HepG2 (cell line): ENCODE measurements around the gene ZNF385B. TPM values are rescaled to one million over a fixed set of nuclear protein-coding genes. Genes with fewer than 3 reads are reported as not detected.

ENCODE experiments used
- ATAC-seq: fragments of 200-7000 bp; cut with Tn5 transposase; 3 replicates; pipeline ENCODE4 v1.9.1; 2020; ENCODE audit warnings: mild to moderate bottlenecking, moderate library complexity
- BruUV-seq: library from RNA; stranded (reverse); fragments of 400-500 nt; replicated peaks from 2 replicates; lab custom pipeline; 2021; lab: Mats Ljungman, UMichigan
- CTCF ChIA-PET: fragments of 300-600 bp; formaldehyde crosslinking; extraction: SDS; loops from one replicate; lab custom pipeline; 2021; ENCODE audit warnings: low total read pairs, inconsistent platforms, low intra/inter-chr PET ratio; lab: Yijun Ruan, JAX
- POLR2A ChIA-PET: fragments of 350-600 bp; sonication (Branson Sonifier 250); formaldehyde crosslinking; loops from one replicate; lab custom pipeline; 2020; ENCODE audit warnings: antibody characterized with exemption, inconsistent platforms; lab: Yijun Ruan, JAX
- DNase-seq: peaks from one replicate; pipeline ENCODE4 v3.0.0-alpha.2; 2015; ENCODE audit warnings: low spot score
- FAIRE-seq: peaks from 3 replicates; lab custom pipeline; 2011; peaks lifted over from hg19 to GRCh38; lab: Jason Lieb, UNC
- H2AFZ ChIP-seq: one replicate; pipeline ENCODE4 v1.6.1; 2011; ENCODE audit warnings: low read length, inconsistent platforms
- H3K27ac ChIP-seq: fragments of 300-600 bp; 3 replicates; pipeline ENCODE4 v1.8.0; 2011; ENCODE audit warnings: mixed run types, mild to moderate bottlenecking, mixed read lengths, low read length, inconsistent platforms; ENCODE audit not compliant: insufficient read depth; ENCODE audit errors: extremely low read length
- H3K27me3 ChIP-seq, 2 experiments: fragments of 200-600 bp in 1 of 2; 2 replicates in 1 of 2; 3 replicates in 1 of 2; pipeline versions ENCODE4 v1.6.0 to v1.8.0; 2011; ENCODE audit warnings: low read length in 2 of 2, mild to moderate bottlenecking in 2 of 2, moderate library complexity in 2 of 2, inconsistent platforms in 1 of 2; ENCODE audit not compliant: insufficient read depth in 2 of 2, control insufficient read depth in 1 of 2
- H3K36me3 ChIP-seq, 2 experiments: fragments of 200-600 bp in 1 of 2; replicated peaks in 1 of 2; 2 replicates in 1 of 2; 3 replicates in 1 of 2; pipeline versions ENCODE4 v1.5.1 to v1.8.0; 2011; ENCODE audit warnings: low read length in 2 of 2, inconsistent platforms in 1 of 2; ENCODE audit not compliant: insufficient read depth in 2 of 2, control insufficient read depth in 1 of 2
- H3K4me1 ChIP-seq: 2 replicates; pipeline ENCODE4 v1.5.1; 2012; ENCODE audit warnings: low read length, inconsistent platforms; ENCODE audit not compliant: insufficient read depth
- H3K4me2 ChIP-seq: 2 replicates; pipeline ENCODE4 v1.6.0; 2011; ENCODE audit warnings: low read depth, low read length, inconsistent platforms
- H3K4me3 ChIP-seq, 3 experiments: fragments of 200-600 bp in 1 of 3; sonication (generic), shearing (Covaris generic) in 1 of 3; replicated peaks in 1 of 3; 2 replicates each; pipeline ENCODE4 v1.5.1; 2011 to 2016; ENCODE audit warnings: low read length in 3 of 3, inconsistent platforms in 2 of 3, low read depth in 2 of 3, mild to moderate bottlenecking in 2 of 3, control low read depth in 1 of 3, mixed read lengths in 1 of 3; ENCODE audit not compliant: insufficient read depth in 1 of 3
- H3K79me2 ChIP-seq: one replicate; pipeline ENCODE4 v1.6.1; 2011; ENCODE audit warnings: low read length, inconsistent platforms; ENCODE audit not compliant: insufficient read depth
- H3K9ac ChIP-seq: 2 replicates; pipeline ENCODE4 v1.6.0; 2011; ENCODE audit warnings: mild to moderate bottlenecking, low read depth, low read length, inconsistent platforms; ENCODE audit not compliant: insufficient read depth
- H3K9me3 ChIP-seq: 2 replicates; pipeline ENCODE4 v1.5.1; 2012; ENCODE audit warnings: mild to moderate bottlenecking, low read length
- H4K20me1 ChIP-seq: 2 replicates; pipeline ENCODE4 v1.6.0; 2011; ENCODE audit warnings: inconsistent platforms, mild to moderate bottlenecking, low read length, moderate library complexity; ENCODE audit not compliant: insufficient read depth
- BHLHE40 ChIP-seq: IDR thresholded peaks from 2 replicates; pipeline ENCODE4 v1.6.1; 2011; ENCODE audit warnings: low read length, improper control_type of control experiment
- CEBPB ChIP-seq: IDR thresholded peaks from 2 replicates; pipeline ENCODE4 v1.6.1; 2011; ENCODE audit warnings: low read depth, low read length, improper control_type of control experiment, borderline replicate concordance
- HOXA3 ChIP-seq: sonication (generic); formaldehyde crosslinking; IDR thresholded peaks from 2 replicates; pipeline ENCODE4 v1.5.0; 2020; ENCODE audit warnings: missing genetic modification reagents
- KDM4B ChIP-seq: sonication (generic); formaldehyde crosslinking; IDR thresholded peaks from 2 replicates; pipeline ENCODE4 v1.4.0; 2020; ENCODE audit warnings: missing genetic modification reagents
- MIXL1 ChIP-seq: IDR thresholded peaks from 2 replicates; pipeline ENCODE4 v1.6.1; 2016
- TAF1 ChIP-seq: sonication (generic); formaldehyde crosslinking; IDR thresholded peaks from 2 replicates; pipeline ENCODE4 v1.4.0; 2020; ENCODE audit warnings: missing genetic modification reagents
- WGBS: methylation state at CpG from one replicate; pipeline ENCODE4 v1.1.6; 2017; ENCODE audit warnings: low lambda C conversion rate; 5-methylcytosine and 5-hydroxymethylcytosine counted together
- in situ Hi-C: cut with HindIII; loops from 2 replicates; pipeline ENCODE4 v1.10.0; 2017; ENCODE audit warnings: low pct_unique_long_range_greater_than_20kb; ENCODE audit not compliant: extremely low pct_ligation_motif_present
- intact Hi-C: fragments of 100-400 bp; cut with micrococcal nuclease; formaldehyde crosslinking; loops from one replicate; pipeline ENCODE4 v1.10.0; 2022; ENCODE audit not compliant: unreplicated experiment
- polyA plus RNA-seq, 8 experiments: library from polyadenylated mRNA; depleted of rRNA in 3 of 8; stranded (reverse) in 7 of 8; unstranded in 1 of 8; fragments of >200 nt; fragmentation: Illumina TruSeq in 4 of 8; extraction: Trizol in 4 of 8; gene quantifications; 2 replicates each; pipeline versions ENCODE4 v1.2.1 to v1.2.3, GENCODE V29; 2011 to 2016; ENCODE audit warnings: low read depth in 4 of 8, missing spikeins in 1 of 8, mixed read lengths in 1 of 8; ENCODE audit not compliant: insufficient read depth in 1 of 8
- total RNA-seq, 5 experiments: library from RNA; depleted of rRNA; stranded (reverse); fragments of >200 nt; fragmentation: Illumina TruSeq; extraction: Trizol; gene quantifications; 2 replicates each; pipeline ENCODE4 v1.2.3, GENCODE V29; 2016; ENCODE audit warnings: low read depth in 1 of 5

The ZNF385B gene
- total and polyA plus RNA-seq, 2 of the 13 experiments (the other 11 are each of a cell fraction or from before 2014, with no cell fraction given) = 3.3 to 6.7 TPM

GRCh38 chr2:179646173-179646769, 215.1 kb downstream of the ZNF385B start:
- Histone ChIP-seq H3K27me3 (no peaks in the 10 kb centered on the region), H3K79me2 (no peaks in the 10 kb centered on the region), H3K36me3 (no peaks in the 10 kb centered on the region), H3K4me1 (peaks cover 7% of the 10 kb centered on the region; the same call in 1 of the 2 replicates), H2AFZ (no peak overlapping the region), H3K4me3 (no peak overlapping the region), H4K20me1 (no peaks in the 10 kb centered on the region), H3K9ac (no peak overlapping the region), H3K4me2 (peak overlapping the region; percentile 38; the same call in 1 of the 2 replicates), H3K27ac (no peak overlapping the region), H3K9me3 (no peaks in the 10 kb centered on the region)
- FAIRE-seq (no peak), ATAC-seq (no peak), DNase-seq (no peak)
- BruUV-seq = no TSS peak
- ChIA-PET POLR2A (no interaction called here), CTCF (no interaction called here)
- intact Hi-C loops = loop anchor here (10.0 kb wide), 1 partner anchor 201 kb away; no protein-coding TSS in a partner anchor
- TF ChIP-seq CEBPB = peak; percentile 36; the same call in 1 of the 2 replicates
- no peak for TF ChIP-seq KDM4B (CRISPR knock-in tag)
- no peak for TF ChIP-seq TAF1
- no peak for TF ChIP-seq MIXL1
- in situ Hi-C loops = no loop called here
- WGBS = 17% methylated on average over 9 of the region's 9 CpGs

GRCh38 chr2:179645047-179645446, 216.4 kb downstream of the ZNF385B start:
- Histone ChIP-seq H3K79me2 (no peaks in the 10 kb centered on the region), H4K20me1 (no peaks in the 10 kb centered on the region), H3K4me3 (no peak overlapping the region), H3K4me2 (no peak overlapping the region), H3K27me3 (no peaks in the 10 kb centered on the region), H3K9me3 (no peaks in the 10 kb centered on the region), H3K4me1 (peaks cover 7% of the 10 kb centered on the region; the same call in 1 of the 2 replicates), H3K9ac (no peak overlapping the region), H2AFZ (no peak overlapping the region), H3K36me3 (no peaks in the 10 kb centered on the region), H3K27ac (no peak overlapping the region)
- POLR2A ChIA-PET = no interaction called here
- no peak for TF ChIP-seq HOXA3
- no peak for TF ChIP-seq BHLHE40
- no peak for DNase-seq
- no TSS peak for BruUV-seq
- intact Hi-C loops (loop anchor here (10.0 kb wide), 1 partner anchor 200 kb away; no protein-coding TSS in a partner anchor), in situ Hi-C loops (no loop called here)
- whole genome bisulfite sequencing = 29% methylated on average over 2 of the region's 2 CpGs
- ATAC-seq = no peak
- FAIRE-seq = no peak
- CTCF ChIA-PET = no interaction called here
